Thyroid gland (tissue), 4 donors: ENCODE measurements around the gene ABHD12B.

Experiments
- POLR2A ChIP-seq, 2 donors: fragments of 450-650 bp; IDR thresholded peaks; one replicate each; pipeline ENCODE4 v1.6.1; 2017; ENCODE audit warnings: antibody characterized with exemption in 2 of 2, mild to moderate bottlenecking in 2 of 2, moderate library complexity in 1 of 2
- TF ChIP-seq, protein P1 (sequence below), 6 experiments: fragments of 200-600 bp in 3 of 6; fragments of 450-650 bp in 3 of 6; sonication (generic) in 3 of 6; IDR thresholded peaks; one replicate each; pipeline ENCODE4 v1.5.1; 2016 to 2019; ENCODE audit warnings: antibody characterized with exemption in 6 of 6, mild to moderate bottlenecking in 2 of 6, inconsistent platforms in 1 of 6, moderate library complexity in 1 of 6

DNA sequence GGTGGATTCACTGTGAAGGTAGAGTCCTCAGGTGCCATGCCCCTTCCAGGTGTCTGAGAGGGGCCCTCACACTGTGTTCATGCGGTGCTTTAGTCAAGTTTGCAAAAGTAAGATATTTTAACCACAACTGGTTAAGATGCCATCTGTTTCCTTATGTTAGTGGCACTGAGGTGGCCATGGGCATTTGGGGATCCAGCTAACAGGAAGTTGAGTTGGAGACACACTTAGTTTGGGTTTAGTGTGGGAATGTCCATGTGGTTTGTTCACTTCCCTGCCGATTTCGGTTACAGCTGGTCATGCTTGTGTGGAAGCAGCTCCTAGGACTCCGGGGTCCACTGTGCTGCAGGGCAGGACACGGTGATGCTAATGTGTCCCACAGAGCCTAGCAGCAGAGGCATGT is 17.3 kb upstream of the ABHD12B start:
- TF ChIP-seq POLR2A (IDR thresholded peaks at IDR 0.05) = no peak
- TF ChIP-seq, protein P1, sequence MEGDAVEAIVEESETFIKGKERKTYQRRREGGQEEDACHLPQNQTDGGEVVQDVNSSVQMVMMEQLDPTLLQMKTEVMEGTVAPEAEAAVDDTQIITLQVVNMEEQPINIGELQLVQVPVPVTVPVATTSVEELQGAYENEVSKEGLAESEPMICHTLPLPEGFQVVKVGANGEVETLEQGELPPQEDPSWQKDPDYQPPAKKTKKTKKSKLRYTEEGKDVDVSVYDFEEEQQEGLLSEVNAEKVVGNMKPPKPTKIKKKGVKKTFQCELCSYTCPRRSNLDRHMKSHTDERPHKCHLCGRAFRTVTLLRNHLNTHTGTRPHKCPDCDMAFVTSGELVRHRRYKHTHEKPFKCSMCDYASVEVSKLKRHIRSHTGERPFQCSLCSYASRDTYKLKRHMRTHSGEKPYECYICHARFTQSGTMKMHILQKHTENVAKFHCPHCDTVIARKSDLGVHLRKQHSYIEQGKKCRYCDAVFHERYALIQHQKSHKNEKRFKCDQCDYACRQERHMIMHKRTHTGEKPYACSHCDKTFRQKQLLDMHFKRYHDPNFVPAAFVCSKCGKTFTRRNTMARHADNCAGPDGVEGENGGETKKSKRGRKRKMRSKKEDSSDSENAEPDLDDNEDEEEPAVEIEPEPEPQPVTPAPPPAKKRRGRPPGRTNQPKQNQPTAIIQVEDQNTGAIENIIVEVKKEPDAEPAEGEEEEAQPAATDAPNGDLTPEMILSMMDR (IDR thresholded peaks at IDR 0.05) = no peak
